C4-2B (cell line): ENCODE results near the gene CA5A.
"Not testable (repeated sequence)": the region's sequence is repeated elsewhere in the genome, so short reads cannot be mapped to it uniquely, and the experiment has no call there.

Source experiments
- ZFX ChIP-seq: fragments of 450-650 bp; IDR thresholded peaks from 2 replicates; pipeline ENCODE4 v1.6.1; 2017
- TF ChIP-seq, protein P1 (sequence below): fragments of 450-650 bp; conservative IDR thresholded peaks from 2 replicates; pipeline ENCODE4 v1.5.1; 2017; ENCODE audit warnings: mild to moderate bottlenecking

DNA sequence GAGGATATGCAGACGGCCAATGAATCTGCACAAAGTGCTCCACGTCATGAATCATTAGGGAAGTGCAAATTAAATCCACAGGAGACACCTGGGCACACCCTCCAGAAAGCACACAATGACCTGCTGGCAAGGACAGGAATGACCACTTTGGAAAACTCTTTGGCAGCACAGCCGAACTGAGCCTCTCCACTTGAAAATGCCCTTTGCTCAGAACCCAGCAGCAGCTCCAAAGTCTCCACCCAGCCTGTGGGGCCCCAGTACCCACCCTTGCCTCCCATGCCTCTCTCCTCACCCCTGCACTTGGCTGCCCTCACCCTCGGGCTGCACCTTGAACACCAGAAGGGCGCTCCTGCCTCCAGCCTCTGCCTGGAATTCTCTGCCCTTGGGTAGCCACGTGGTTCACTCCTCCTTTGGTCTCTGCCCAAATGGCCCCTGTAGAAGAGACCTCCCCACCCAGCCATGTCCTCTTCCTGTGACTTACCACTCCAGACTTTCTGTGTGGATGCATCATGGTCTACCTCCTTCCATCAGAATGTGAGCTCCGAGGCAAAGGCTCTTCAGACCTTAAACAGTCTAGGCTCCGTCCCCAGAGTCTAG is 50.9 kb downstream of the CA5A start:
- TF ChIP-seq, protein P1, sequence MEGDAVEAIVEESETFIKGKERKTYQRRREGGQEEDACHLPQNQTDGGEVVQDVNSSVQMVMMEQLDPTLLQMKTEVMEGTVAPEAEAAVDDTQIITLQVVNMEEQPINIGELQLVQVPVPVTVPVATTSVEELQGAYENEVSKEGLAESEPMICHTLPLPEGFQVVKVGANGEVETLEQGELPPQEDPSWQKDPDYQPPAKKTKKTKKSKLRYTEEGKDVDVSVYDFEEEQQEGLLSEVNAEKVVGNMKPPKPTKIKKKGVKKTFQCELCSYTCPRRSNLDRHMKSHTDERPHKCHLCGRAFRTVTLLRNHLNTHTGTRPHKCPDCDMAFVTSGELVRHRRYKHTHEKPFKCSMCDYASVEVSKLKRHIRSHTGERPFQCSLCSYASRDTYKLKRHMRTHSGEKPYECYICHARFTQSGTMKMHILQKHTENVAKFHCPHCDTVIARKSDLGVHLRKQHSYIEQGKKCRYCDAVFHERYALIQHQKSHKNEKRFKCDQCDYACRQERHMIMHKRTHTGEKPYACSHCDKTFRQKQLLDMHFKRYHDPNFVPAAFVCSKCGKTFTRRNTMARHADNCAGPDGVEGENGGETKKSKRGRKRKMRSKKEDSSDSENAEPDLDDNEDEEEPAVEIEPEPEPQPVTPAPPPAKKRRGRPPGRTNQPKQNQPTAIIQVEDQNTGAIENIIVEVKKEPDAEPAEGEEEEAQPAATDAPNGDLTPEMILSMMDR, result not testable (repeated sequence)
- TF ChIP-seq ZFX, result not testable (repeated sequence)
